Loucy (cell line): Measurements from ENCODE around the gene RPS3.

Experiments
- H2AFZ ChIP-seq: fragments of 200-600 bp; sonication (generic); 2 replicates; pipeline ENCODE4 v1.6.0; 2016; ENCODE audit warnings: antibody characterized with exemption, mild to moderate bottlenecking, low read length, moderate library complexity
- H3F3A ChIP-seq: fragments of 200-600 bp; 2 replicates; pipeline ENCODE4 v1.6.0; 2016; ENCODE audit warnings: antibody characterized with exemption, low read depth, mild to moderate bottlenecking
- H3K27me3 ChIP-seq: fragments of 200-600 bp; sonication (generic); 2 replicates; pipeline ENCODE4 v1.6.1; 2014; ENCODE audit warnings: low read length, mild to moderate bottlenecking; ENCODE audit not compliant: insufficient read depth, poor library complexity, severe bottlenecking
- H3K36me3 ChIP-seq: fragments of 200-600 bp; sonication (generic); 2 replicates; pipeline ENCODE4 v1.6.1; 2016; ENCODE audit warnings: low read length; ENCODE audit not compliant: insufficient read depth
- H3K4me1 ChIP-seq: fragments of 200-600 bp; sonication (generic); 2 replicates; pipeline ENCODE4 v1.5.1; 2014; ENCODE audit warnings: low read length, mild to moderate bottlenecking; ENCODE audit not compliant: insufficient read depth, poor library complexity, severe bottlenecking
- H3K4me2 ChIP-seq: fragments of 200-600 bp; sonication (generic); 2 replicates; pipeline ENCODE4 v1.6.0; 2014; ENCODE audit warnings: antibody characterized with exemption, low read length, low read depth, mild to moderate bottlenecking; ENCODE audit not compliant: poor library complexity, severe bottlenecking
- H3K4me3 ChIP-seq: fragments of 200-600 bp; sonication (generic); 2 replicates; pipeline ENCODE4 v1.5.1; 2014; ENCODE audit warnings: low read length, mild to moderate bottlenecking, mixed read lengths; ENCODE audit not compliant: poor library complexity, severe bottlenecking
- H3K79me2 ChIP-seq: fragments of 200-600 bp; sonication (generic); 2 replicates; pipeline ENCODE4 v1.6.1; 2014; ENCODE audit warnings: low read length; ENCODE audit not compliant: insufficient read depth
- H3K9ac ChIP-seq: fragments of 200-600 bp; sonication (generic); 2 replicates; pipeline ENCODE4 v1.6.0; 2014; ENCODE audit warnings: mild to moderate bottlenecking, low read depth, low read length, moderate library complexity; ENCODE audit not compliant: poor library complexity, severe bottlenecking
- H3K9me2 ChIP-seq: fragments of 200-600 bp; sonication (generic); replicated peaks from 2 replicates; pipeline ENCODE4 v1.6.1; 2016; ENCODE audit warnings: low read depth, low read length, mixed read lengths
- H3K9me3 ChIP-seq: fragments of 200-600 bp; sonication (generic); 2 replicates; pipeline ENCODE4 v1.6.1; 2014; ENCODE audit warnings: mild to moderate bottlenecking, antibody characterized with exemption, low read length, low read depth; ENCODE audit not compliant: insufficient read depth
- H4K20me1 ChIP-seq: fragments of 200-600 bp; sonication (generic); 2 replicates; pipeline ENCODE4 v1.6.0; 2014; ENCODE audit warnings: antibody characterized with exemption, low read length, mild to moderate bottlenecking; ENCODE audit not compliant: insufficient read depth, poor library complexity, severe bottlenecking
- EZH2phosphoT487 ChIP-seq: fragments of 200-600 bp; IDR thresholded peaks from 2 replicates; pipeline ENCODE4 v1.6.1; 2018; ENCODE audit warnings: antibody characterized with exemption, mild to moderate bottlenecking, moderate library complexity, borderline replicate concordance
- TF ChIP-seq, protein P1 (sequence below): fragments of 200-600 bp; sonication (generic); conservative IDR thresholded peaks from 2 replicates; pipeline ENCODE4 v1.5.1; 2014; ENCODE audit warnings: mild to moderate bottlenecking, antibody characterized with exemption, low read length

RPS3 gene

DNA sequence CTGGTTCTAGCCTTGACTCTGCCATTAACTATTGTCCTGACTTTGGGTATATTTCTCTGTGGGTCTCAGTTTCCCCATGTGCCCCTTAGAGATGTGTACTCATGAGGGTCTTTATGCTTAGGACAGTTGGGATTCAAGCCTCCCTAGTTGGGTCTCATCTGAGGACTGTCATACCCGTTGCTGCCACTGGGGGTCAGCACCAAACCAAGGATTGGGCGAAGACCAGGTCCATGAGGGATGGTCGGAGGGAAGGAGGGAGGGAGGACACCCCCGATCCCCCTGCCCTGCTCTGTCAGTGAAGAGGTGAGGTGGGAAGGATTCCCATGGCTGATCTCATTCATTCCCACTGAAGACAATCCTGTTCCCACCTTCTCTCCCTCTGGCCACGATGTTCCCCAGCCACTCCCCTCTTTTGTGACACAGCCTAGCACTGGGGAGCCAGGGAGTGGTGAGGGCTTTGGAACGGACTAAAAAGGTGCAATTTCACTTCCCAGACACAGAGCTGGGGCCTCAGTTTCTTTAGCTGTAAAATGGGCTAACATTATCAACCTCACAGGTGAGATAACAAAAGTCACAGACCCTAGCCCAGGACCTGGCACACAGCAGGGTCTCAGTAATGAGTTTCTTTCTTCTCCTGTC lies 46.1 kb downstream of the RPS3 start:
- Histone ChIP-seq H4K20me1 (no peaks in the 10 kb centered on the region), H3K9ac (no peak overlapping the region), H3K4me2 (no peak overlapping the region), H2AFZ (no peak overlapping the region), H3K79me2 (no peaks in the 10 kb centered on the region), H3F3A (no peaks in the 10 kb centered on the region), H3K36me3 (no peaks in the 10 kb centered on the region), H3K27me3 (no peaks in the 10 kb centered on the region), H3K4me1 (no peaks in the 10 kb centered on the region), H3K9me3 (no peaks in the 10 kb centered on the region), H3K9me2 (no peaks in the 10 kb centered on the region), H3K4me3 (no peak overlapping the region)
- no peak for TF ChIP-seq EZH2phosphoT487
- TF ChIP-seq, protein P1, sequence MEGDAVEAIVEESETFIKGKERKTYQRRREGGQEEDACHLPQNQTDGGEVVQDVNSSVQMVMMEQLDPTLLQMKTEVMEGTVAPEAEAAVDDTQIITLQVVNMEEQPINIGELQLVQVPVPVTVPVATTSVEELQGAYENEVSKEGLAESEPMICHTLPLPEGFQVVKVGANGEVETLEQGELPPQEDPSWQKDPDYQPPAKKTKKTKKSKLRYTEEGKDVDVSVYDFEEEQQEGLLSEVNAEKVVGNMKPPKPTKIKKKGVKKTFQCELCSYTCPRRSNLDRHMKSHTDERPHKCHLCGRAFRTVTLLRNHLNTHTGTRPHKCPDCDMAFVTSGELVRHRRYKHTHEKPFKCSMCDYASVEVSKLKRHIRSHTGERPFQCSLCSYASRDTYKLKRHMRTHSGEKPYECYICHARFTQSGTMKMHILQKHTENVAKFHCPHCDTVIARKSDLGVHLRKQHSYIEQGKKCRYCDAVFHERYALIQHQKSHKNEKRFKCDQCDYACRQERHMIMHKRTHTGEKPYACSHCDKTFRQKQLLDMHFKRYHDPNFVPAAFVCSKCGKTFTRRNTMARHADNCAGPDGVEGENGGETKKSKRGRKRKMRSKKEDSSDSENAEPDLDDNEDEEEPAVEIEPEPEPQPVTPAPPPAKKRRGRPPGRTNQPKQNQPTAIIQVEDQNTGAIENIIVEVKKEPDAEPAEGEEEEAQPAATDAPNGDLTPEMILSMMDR = peak; percentile 98

DNA sequence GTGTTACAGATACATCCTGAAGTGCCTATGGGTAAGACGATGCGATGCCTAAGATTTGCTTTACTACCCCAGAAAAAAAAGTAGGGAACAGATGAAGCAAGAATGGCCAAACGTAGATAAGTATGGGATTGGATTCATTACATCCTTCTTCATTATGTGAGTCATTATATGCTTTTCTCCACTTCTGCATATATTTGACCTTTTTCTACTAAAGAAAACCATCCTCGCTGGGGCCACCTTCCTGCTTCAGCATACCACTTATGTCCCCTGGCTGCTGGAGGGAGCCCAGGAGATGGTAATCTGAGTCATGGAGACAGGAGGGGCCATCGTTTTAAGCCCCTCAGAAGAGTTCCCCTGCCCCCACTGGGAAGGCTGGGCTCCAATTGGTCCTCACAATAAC lies 48.1 kb downstream of the RPS3 start:
- Histone ChIP-seq H3K4me2 (no peak overlapping the region), H3F3A (no peaks in the 10 kb centered on the region), H4K20me1 (no peaks in the 10 kb centered on the region), H3K9ac (no peak overlapping the region), H3K4me1 (no peaks in the 10 kb centered on the region), H3K79me2 (no peaks in the 10 kb centered on the region), H2AFZ (no peak overlapping the region), H3K36me3 (no peaks in the 10 kb centered on the region), H3K4me3 (no peak overlapping the region), H3K9me3 (no peaks in the 10 kb centered on the region), H3K27me3 (no peaks in the 10 kb centered on the region), H3K9me2 (no peaks in the 10 kb centered on the region)
- TF ChIP-seq EZH2phosphoT487 = no peak
- TF ChIP-seq, protein P1 = no peak

DNA sequence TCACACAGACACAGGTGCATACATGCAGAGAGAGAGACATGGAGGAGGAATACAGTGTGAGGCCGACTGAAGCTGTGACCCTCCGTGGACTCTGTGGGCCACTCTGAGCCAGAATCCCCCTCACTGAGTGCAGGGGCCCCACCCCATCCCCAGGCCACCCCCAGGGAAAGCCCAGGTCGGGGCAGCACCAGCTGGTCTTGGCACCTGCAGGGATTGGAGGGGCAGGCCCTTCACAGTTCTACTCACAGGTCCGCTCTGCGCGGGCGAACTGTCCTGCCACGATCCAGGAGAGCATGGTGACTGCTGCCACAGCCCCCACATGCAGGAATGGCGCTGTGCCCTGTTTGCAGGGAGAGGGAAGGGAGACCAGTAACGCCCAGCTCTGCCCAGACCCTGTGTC lies 50.0 kb downstream of the RPS3 start:
- Histone ChIP-seq H3K4me2 (no peak overlapping the region), H3K79me2 (no peaks in the 10 kb centered on the region), H3K9me2 (no peaks in the 10 kb centered on the region), H2AFZ (no peak overlapping the region), H3F3A (no peaks in the 10 kb centered on the region), H3K4me1 (no peaks in the 10 kb centered on the region), H3K9me3 (no peaks in the 10 kb centered on the region), H4K20me1 (no peaks in the 10 kb centered on the region), H3K27me3 (no peaks in the 10 kb centered on the region), H3K36me3 (no peaks in the 10 kb centered on the region), H3K9ac (no peak overlapping the region), H3K4me3 (no peak overlapping the region)
- TF ChIP-seq, protein P1 = no peak
- no peak for TF ChIP-seq EZH2phosphoT487
